BE2C (cell line): ENCODE results near the gene PMIS2.

Experiments
- DNase-seq: peaks from one replicate; pipeline ENCODE4 v3.0.0-alpha.2; 2020
- H3K27me3 ChIP-seq: fragments of 250-450 bp; sonication (Bioruptor Pico); 2 replicates; pipeline ENCODE4 v1.5.1; 2020; ENCODE audit warnings: mild to moderate bottlenecking
- H3K36me3 ChIP-seq: fragments of 250-450 bp; sonication (Bioruptor Pico); 2 replicates; pipeline ENCODE4 v1.5.1; 2020; ENCODE audit warnings: mild to moderate bottlenecking
- H3K4me1 ChIP-seq: fragments of 250-450 bp; sonication (Bioruptor Pico); 2 replicates; pipeline ENCODE4 v1.5.1; 2020
- H3K4me3 ChIP-seq: 2 replicates; pipeline ENCODE4 v1.5.1; 2011; ENCODE audit warnings: low read depth, low read length
- H3K9me3 ChIP-seq: fragments of 250-450 bp; sonication (Bioruptor Pico); 2 replicates; pipeline ENCODE4 v1.5.1; 2020
- CTCF ChIP-seq: IDR thresholded peaks from 2 replicates; pipeline ENCODE4 v1.5.1; 2012; ENCODE audit warnings: mild to moderate bottlenecking, low read depth, low read length

Gene PMIS2

GRCh38 chr19:35623327-35624010 is 37.5 kb downstream of the PMIS2 start:
- DNase-seq: no peak
- TF ChIP-seq CTCF: no peak
- Histone ChIP-seq H3K9me3 (no peaks in the 10 kb centered on the region), H3K27me3 (no peaks in the 10 kb centered on the region), H3K4me1 (no peaks in the 10 kb centered on the region), H3K36me3 (no peaks in the 10 kb centered on the region), H3K4me3 (no peak overlapping the region)

GRCh38 chr19:35628264-35628564 is 42.2 kb downstream of the PMIS2 start:
- no peaks in the 10 kb centered on the region for H3K9me3 ChIP-seq
- no peak for TF ChIP-seq CTCF
- H3K36me3 ChIP-seq: peaks cover 11% of the 10 kb centered on the region
- no peak for DNase-seq
- no peaks in the 10 kb centered on the region for H3K27me3 ChIP-seq
- no peaks in the 10 kb centered on the region for H3K4me1 ChIP-seq
- peak overlapping the region; percentile 97 for H3K4me3 ChIP-seq

- Histone ChIP-seq H3K9me3 (no peaks in the 10 kb centered on the region), H3K4me1 (no peaks in the 10 kb centered on the region), H3K36me3 (peaks cover 11% of the 10 kb centered on the region), H3K4me3 (peak within 1 kb of the TSS; percentile 97), H3K27me3 (no peaks in the 10 kb centered on the region)
- DNase-seq: peak; percentile 98
- no peak for TF ChIP-seq CTCF
Observed at GRCh38 chr19:35628565-35629331, 42.8 kb downstream of the PMIS2 start, which contains the start of gene RBM42. Gene RBM42, plus strand, starts transcription at chr19:35629036. Its CDS starts 118 bp downstream, at chr19:35629154.

- Histone ChIP-seq H3K4me1 (no peaks in the 10 kb centered on the region), H3K9me3 (no peaks in the 10 kb centered on the region), H3K4me3 (peak overlapping the region; percentile 97), H3K36me3 (peaks cover 11% of the 10 kb centered on the region), H3K27me3 (no peaks in the 10 kb centered on the region)
- no peak for TF ChIP-seq CTCF
- no peak for DNase-seq
Observed at GRCh38 chr19:35629332-35629633, 43.3 kb downstream of the PMIS2 start.

- Histone ChIP-seq H3K4me3 (no peak overlapping the region), H3K9me3 (no peaks in the 10 kb centered on the region), H3K36me3 (peaks cover 25% of the 10 kb centered on the region), H3K4me1 (no peaks in the 10 kb centered on the region), H3K27me3 (no peaks in the 10 kb centered on the region)
- no peak for DNase-seq
- TF ChIP-seq CTCF: no peak
Observed at GRCh38 chr19:35633727-35634440, 47.9 kb downstream of the PMIS2 start.

- no peaks in the 10 kb centered on the region for H3K4me1 ChIP-seq
- no peaks in the 10 kb centered on the region for H3K9me3 ChIP-seq
- H3K27me3 ChIP-seq: no peaks in the 10 kb centered on the region
- H3K4me3 ChIP-seq: no peak overlapping the region
- H3K36me3 ChIP-seq: peaks cover 14% of the 10 kb centered on the region
- DNase-seq: no peak
- TF ChIP-seq CTCF: no peak
Observed at GRCh38 chr19:35636651-35637050, 50.7 kb downstream of the PMIS2 start.
